Fibroblast of villous mesenchyme (primary cell): Measurements from ENCODE around the gene UACA. TPM values are rescaled to one million over a fixed set of nuclear protein-coding genes. Genes with fewer than 3 reads are reported as not detected.
"Not testable (repeated sequence)": the region's sequence is repeated elsewhere in the genome, so short reads cannot be mapped to it uniquely, and the experiment has no call there.

Experiments used
- DNase-seq: peaks from one replicate; pipeline ENCODE4 v3.0.0-alpha.2; 2010; ENCODE audit warnings: low read depth
- H3K4me3 ChIP-seq: 2 replicates; pipeline ENCODE4 v1.5.1; 2011; ENCODE audit warnings: low read depth, mild to moderate bottlenecking, low read length
- total RNA-seq: library from RNA; depleted of rRNA; stranded (reverse); fragments of >200 nt; gene quantifications from 2 replicates; pipeline ENCODE4 v1.2.3, GENCODE V29; 2012
- TF ChIP-seq, protein P1 (sequence below): IDR thresholded peaks from 2 replicates; pipeline ENCODE4 v1.5.1; 2012; ENCODE audit warnings: low read depth, mild to moderate bottlenecking, low read length; ENCODE audit not compliant: insufficient read depth

The UACA gene
- total RNA-seq, 1 donor: 160 TPM

DNA sequence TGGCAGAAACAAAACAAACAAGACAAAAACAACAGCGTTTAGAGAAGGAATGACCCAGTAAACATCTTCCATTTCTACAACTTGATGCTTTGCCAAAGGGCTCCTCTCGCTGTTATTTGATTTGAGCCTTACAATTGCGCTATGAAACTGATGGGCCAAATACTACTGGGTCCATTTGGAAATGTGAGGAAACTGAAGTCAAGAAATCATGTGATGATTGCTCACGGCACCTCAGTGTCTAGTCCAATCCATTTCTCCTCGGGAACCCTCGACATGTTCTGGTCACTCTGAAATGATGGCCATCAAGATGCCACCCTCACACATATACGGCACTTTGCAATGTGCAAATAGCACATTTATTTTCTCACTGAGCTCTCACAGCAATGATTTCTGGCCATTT is 136.0 kb downstream of the UACA start:
- TF ChIP-seq, protein P1, sequence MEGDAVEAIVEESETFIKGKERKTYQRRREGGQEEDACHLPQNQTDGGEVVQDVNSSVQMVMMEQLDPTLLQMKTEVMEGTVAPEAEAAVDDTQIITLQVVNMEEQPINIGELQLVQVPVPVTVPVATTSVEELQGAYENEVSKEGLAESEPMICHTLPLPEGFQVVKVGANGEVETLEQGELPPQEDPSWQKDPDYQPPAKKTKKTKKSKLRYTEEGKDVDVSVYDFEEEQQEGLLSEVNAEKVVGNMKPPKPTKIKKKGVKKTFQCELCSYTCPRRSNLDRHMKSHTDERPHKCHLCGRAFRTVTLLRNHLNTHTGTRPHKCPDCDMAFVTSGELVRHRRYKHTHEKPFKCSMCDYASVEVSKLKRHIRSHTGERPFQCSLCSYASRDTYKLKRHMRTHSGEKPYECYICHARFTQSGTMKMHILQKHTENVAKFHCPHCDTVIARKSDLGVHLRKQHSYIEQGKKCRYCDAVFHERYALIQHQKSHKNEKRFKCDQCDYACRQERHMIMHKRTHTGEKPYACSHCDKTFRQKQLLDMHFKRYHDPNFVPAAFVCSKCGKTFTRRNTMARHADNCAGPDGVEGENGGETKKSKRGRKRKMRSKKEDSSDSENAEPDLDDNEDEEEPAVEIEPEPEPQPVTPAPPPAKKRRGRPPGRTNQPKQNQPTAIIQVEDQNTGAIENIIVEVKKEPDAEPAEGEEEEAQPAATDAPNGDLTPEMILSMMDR: no peak
- DNase-seq: no peak
- no peak overlapping the region for H3K4me3 ChIP-seq

DNA sequence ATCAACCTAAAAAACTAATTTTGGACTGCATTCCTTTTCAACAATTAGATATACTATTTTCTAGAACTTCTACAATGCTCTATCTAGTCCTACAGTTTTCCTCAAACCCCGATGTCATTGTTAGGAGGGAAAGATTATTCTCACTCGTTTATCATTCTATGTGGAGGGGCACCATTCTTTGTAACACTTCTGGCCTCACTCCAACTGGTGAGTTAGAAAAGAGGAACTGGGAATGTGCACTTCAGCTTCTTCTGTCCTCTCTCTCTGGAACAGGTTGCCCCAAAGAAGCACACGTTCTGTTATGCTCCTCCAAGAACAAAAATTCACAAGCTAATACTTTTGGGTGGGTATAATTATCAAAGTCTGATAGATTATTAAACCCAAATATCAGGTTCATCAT is 137.9 kb downstream of the UACA start:
- no peak for DNase-seq
- TF ChIP-seq, protein P1: no peak
- no peak overlapping the region for H3K4me3 ChIP-seq

DNA sequence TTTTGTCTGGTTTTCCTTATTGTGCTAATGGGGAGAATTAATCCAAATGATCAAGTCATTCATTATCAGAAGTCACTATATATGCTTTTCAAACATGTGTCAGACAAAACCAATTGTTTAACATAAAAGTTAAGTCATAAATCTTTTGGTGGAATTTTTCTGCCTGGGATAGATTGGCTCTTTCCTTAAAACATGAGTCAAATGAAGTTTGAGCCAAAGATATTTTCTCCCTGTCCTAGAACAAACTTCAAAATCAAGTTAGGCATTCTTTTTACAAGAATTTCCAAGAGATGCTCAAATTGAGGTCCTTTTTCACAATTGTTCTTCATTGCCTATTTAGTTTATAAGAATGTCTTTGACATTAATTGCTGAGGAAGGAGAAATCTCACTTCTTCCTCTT is 138.3 kb downstream of the UACA start:
- DNase-seq: no peak

DNA sequence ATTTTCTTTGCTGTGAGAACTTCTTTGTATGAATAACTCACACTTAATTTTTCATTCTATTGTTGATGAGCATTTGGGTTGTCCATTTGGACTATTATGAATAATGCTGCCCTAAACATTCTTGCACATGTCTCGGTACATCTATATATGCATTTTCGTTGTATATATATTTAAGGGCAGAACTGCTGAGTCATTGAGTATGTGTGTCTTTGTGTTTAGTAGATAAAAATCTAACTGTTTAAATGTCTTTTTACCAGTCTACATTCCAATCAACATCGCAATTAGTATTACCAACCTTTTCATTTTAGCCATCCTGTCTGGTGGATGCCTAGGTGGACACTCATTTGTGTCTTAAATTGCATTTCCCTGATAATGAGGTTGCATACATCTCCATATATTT is 144.4 kb downstream of the UACA start:
- no peak overlapping the region for H3K4me3 ChIP-seq
- TF ChIP-seq, protein P1: no peak
- DNase-seq: no peak

More for the DNA sequence above, 138.3 kb downstream of the UACA start:
- TF ChIP-seq, protein P1: no peak
- H3K4me3 ChIP-seq: no peak overlapping the region

DNA sequence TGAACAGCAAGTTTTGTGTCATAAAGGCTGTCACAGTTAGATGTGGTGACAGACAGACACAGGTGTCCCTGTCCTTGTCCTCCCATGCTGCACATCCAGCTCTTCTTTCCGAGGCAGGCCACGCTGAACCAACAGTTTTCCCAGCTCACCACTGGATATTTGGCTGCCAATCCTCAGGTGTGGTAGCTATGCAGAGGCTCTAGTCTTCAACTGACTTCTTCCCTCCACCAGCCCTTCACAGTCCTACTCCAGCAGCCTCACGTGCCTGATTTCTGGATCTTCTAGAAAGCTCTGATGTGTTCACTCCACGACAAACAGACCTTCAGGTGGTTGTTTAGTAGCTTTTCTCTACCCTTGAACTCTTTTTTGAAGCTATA is 145.5 kb downstream of the UACA start:
- DNase-seq: no peak
- TF ChIP-seq, protein P1: no peak
- no peak overlapping the region for H3K4me3 ChIP-seq

DNA sequence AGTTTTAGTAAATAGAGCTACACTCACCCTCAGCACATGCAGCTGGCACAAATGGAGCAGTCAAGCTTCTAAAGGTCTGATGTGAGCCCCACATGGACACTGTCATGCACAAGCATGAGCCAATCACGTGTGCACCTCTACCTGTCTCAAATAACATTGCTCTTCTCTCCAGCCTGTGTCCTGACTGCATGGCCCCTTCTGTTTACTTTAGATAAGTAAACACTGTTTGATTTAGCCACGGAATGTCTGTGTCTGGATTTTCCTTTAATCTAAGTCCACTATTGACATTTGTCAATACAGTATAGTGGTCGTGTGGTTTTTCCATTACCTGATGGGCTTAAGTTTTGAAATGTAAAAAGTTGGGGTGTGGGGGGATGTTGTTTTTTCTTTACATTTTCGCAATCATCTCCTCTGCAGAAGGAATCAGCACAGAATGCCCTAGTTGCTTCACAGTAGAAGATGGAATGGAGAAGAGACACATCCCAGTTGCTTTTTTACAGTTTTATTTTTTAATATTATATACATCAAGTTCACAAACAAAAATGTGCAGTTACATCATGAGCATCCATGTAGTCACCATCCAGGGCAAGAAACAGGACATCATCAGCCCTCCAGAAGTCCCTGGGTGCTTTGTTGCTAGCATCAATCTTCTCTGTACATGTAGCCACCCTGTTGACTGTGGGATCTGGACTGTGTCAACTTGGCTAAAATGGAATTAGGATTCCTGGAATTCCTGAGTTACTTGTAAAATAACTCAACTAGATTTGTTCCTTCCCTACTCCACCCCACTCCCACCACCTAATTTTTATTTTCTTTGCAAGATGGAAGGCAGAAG is 146.1 kb downstream of the UACA start:
- peak; percentile 60 for DNase-seq
- no peak overlapping the region for H3K4me3 ChIP-seq
- TF ChIP-seq, protein P1: no peak

DNA sequence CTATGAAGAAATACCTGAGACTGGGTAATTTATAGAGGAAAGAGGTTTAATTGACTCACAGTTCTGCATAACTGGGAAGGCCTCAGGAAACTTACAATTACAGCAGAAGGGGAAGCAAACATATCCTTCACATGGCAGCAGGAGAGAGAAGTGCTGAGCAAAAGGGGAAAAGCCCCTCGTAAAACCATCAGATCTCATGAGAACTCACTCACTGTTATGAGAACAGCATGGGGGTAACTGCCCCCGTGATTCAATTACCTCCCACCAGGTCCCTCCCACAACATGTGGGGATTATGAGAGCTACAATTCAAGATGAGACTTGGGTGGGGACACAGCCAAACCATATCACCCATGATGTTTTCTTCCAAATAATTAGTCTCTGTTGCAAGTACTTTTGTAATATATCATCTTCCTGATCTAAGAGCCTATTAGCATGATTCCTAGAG is 147.0 kb downstream of the UACA start:
- H3K4me3 ChIP-seq, DNase-seq: not testable (repeated sequence)
